ENCODE measurements around the gene SLC22A5. TPM values are rescaled to one million over a fixed set of nuclear protein-coding genes. Genes with fewer than 3 reads are reported as not detected.

SLC22A5 gene
- total and polyA plus RNA-seq, 2 donors = 6.4 to 9.3 TPM

GRCh38 chr5:132354381-132355139 lies 14.9 kb upstream of the SLC22A5 start:
- WGBS = 91% methylated on average over 1 of the region's 1 CpG
- no peak overlapping the region for H3K27ac ChIP-seq (ENCODE audit: low read depth)
- H3K4me1 ChIP-seq (ENCODE audit: insufficient read depth) = no peaks in the 10 kb centered on the region
- H3K4me3 ChIP-seq (ENCODE audit: low read depth, low read length) = no peak overlapping the region
- no peaks in the 10 kb centered on the region for H3K36me3 ChIP-seq (ENCODE audit: insufficient read depth)
- DNase-seq (ENCODE audit: extremely low spot score) = no peak

- Histone ChIP-seq H3K4me1 (ENCODE audit: insufficient read depth) (no peaks in the 10 kb centered on the region), H3K4me3 (ENCODE audit: low read depth, low read length) (no peak overlapping the region), H3K27ac (ENCODE audit: low read depth) (no peak overlapping the region), H3K36me3 (ENCODE audit: insufficient read depth) (no peaks in the 10 kb centered on the region)
- 99% methylated on average over 3 of the region's 3 CpGs for WGBS
- DNase-seq (ENCODE audit: extremely low spot score) = no peak
These were observed 14.3 kb upstream of the SLC22A5 start for GRCh38 chr5:132355140-132355765.

GRCh38 chr5:132358775-132359174 lies 10.7 kb upstream of the SLC22A5 start:
- no peaks in the 10 kb centered on the region for H3K36me3 ChIP-seq (ENCODE audit: insufficient read depth)
- no peak for DNase-seq (ENCODE audit: extremely low spot score)
- WGBS = 92% methylated on average over 1 of the region's 1 CpG

GRCh38 chr5:132362086-132362485 lies 7.4 kb upstream of the SLC22A5 start:
- no peak for DNase-seq (ENCODE audit: extremely low spot score)
- Histone ChIP-seq H3K36me3 (ENCODE audit: insufficient read depth) (no peaks in the 10 kb centered on the region), H3K27ac (ENCODE audit: low read depth) (no peak overlapping the region), H3K4me1 (ENCODE audit: insufficient read depth) (no peaks in the 10 kb centered on the region), H3K4me3 (ENCODE audit: low read depth, low read length) (no peak overlapping the region)
- WGBS = 100% methylated on average over 2 of the region's 2 CpGs

More at GRCh38 chr5:132358775-132359174, 10.7 kb upstream of the SLC22A5 start:
- Histone ChIP-seq H3K4me3 (ENCODE audit: low read depth, low read length) (no peak overlapping the region), H3K4me1 (ENCODE audit: insufficient read depth) (no peaks in the 10 kb centered on the region), H3K27ac (ENCODE audit: low read depth) (no peak overlapping the region)

GRCh38 chr5:132363431-132364112 lies 5.9 kb upstream of the SLC22A5 start:
- WGBS = 62% methylated on average over 7 of the region's 7 CpGs
- no peak overlapping the region for H3K27ac ChIP-seq (ENCODE audit: low read depth)

GRCh38 chr5:132364319-132364718 lies 5.2 kb upstream of the SLC22A5 start:
- H3K27ac ChIP-seq (ENCODE audit: low read depth) = no peak overlapping the region
- DNase-seq (ENCODE audit: extremely low spot score) = no peak
- no peaks in the 10 kb centered on the region for H3K4me1 ChIP-seq (ENCODE audit: insufficient read depth)
- WGBS = 51% methylated on average over 1 of the region's 1 CpG
- H3K36me3 ChIP-seq (ENCODE audit: insufficient read depth) = no peaks in the 10 kb centered on the region
- H3K4me3 ChIP-seq (ENCODE audit: low read depth, low read length) = no peak overlapping the region

More at GRCh38 chr5:132363431-132364112, 5.9 kb upstream of the SLC22A5 start:
- no peak overlapping the region for H3K4me3 ChIP-seq (ENCODE audit: low read depth, low read length)
- no peak for DNase-seq (ENCODE audit: extremely low spot score)
- H3K4me1 ChIP-seq (ENCODE audit: insufficient read depth) = no peaks in the 10 kb centered on the region
- no peaks in the 10 kb centered on the region for H3K36me3 ChIP-seq (ENCODE audit: insufficient read depth)

GRCh38 chr5:132365213-132365612 lies 4.3 kb upstream of the SLC22A5 start:
- no peaks in the 10 kb centered on the region for H3K4me1 ChIP-seq (ENCODE audit: insufficient read depth)
- WGBS = 56% methylated on average over 6 of the region's 6 CpGs
- H3K4me3 ChIP-seq (ENCODE audit: low read depth, low read length) = no peak overlapping the region
- no peaks in the 10 kb centered on the region for H3K36me3 ChIP-seq (ENCODE audit: insufficient read depth)
- DNase-seq (ENCODE audit: extremely low spot score) = no peak
- H3K27ac ChIP-seq (ENCODE audit: low read depth) = no peak overlapping the region

GRCh38 chr5:132368186-132368585 lies 1.3 kb upstream of the SLC22A5 start:
- DNase-seq (ENCODE audit: extremely low spot score) = no peak
- Histone ChIP-seq H3K36me3 (ENCODE audit: insufficient read depth) (no peaks in the 10 kb centered on the region), H3K27ac (ENCODE audit: low read depth) (no peak overlapping the region), H3K4me1 (ENCODE audit: insufficient read depth) (no peaks in the 10 kb centered on the region), H3K4me3 (ENCODE audit: low read depth, low read length) (no peak overlapping the region)
- 88% methylated on average over 4 of the region's 4 CpGs for WGBS

- Histone ChIP-seq H3K36me3 (ENCODE audit: insufficient read depth) (no peaks in the 10 kb centered on the region), H3K4me3 (ENCODE audit: low read depth, low read length) (peak overlapping the region; percentile 82), H3K27ac (ENCODE audit: low read depth) (peak overlapping the region; percentile 58), H3K4me1 (ENCODE audit: insufficient read depth) (no peaks in the 10 kb centered on the region)
- 14% methylated on average over 9 of the region's 9 CpGs for WGBS
- no peak for DNase-seq (ENCODE audit: extremely low spot score)
These were observed 470 bp upstream of the SLC22A5 start for GRCh38 chr5:132369007-132369473.

GRCh38 chr5:132370181-132370970 lies 866 bp downstream of the SLC22A5 start:
- WGBS = 21% methylated on average over 34 of the region's 34 CpGs
- no peak for DNase-seq (ENCODE audit: extremely low spot score)
- H3K4me3 ChIP-seq (ENCODE audit: low read depth, low read length) = peak overlapping the region; percentile 82
- H3K27ac ChIP-seq (ENCODE audit: low read depth) = peak overlapping the region; percentile 58
- H3K4me1 ChIP-seq (ENCODE audit: insufficient read depth) = no peaks in the 10 kb centered on the region
- H3K36me3 ChIP-seq (ENCODE audit: insufficient read depth) = no peaks in the 10 kb centered on the region

- Histone ChIP-seq H3K4me1 (ENCODE audit: insufficient read depth) (no peaks in the 10 kb centered on the region), H3K4me3 (ENCODE audit: low read depth, low read length) (no peak overlapping the region), H3K27ac (ENCODE audit: low read depth) (no peak overlapping the region), H3K36me3 (ENCODE audit: insufficient read depth) (no peaks in the 10 kb centered on the region)
- 88% methylated on average over 19 of the region's 19 CpGs for WGBS
- no peak for DNase-seq (ENCODE audit: extremely low spot score)
These were observed 1.6 kb downstream of the SLC22A5 start for GRCh38 chr5:132370971-132371602.

- WGBS = 85% methylated on average over 5 of the region's 5 CpGs
- Histone ChIP-seq H3K4me3 (ENCODE audit: low read depth, low read length) (no peak overlapping the region), H3K36me3 (ENCODE audit: insufficient read depth) (no peaks in the 10 kb centered on the region), H3K4me1 (ENCODE audit: insufficient read depth) (no peaks in the 10 kb centered on the region), H3K27ac (ENCODE audit: low read depth) (no peak overlapping the region)
- no peak for DNase-seq (ENCODE audit: extremely low spot score)
These were observed 2.1 kb downstream of the SLC22A5 start for GRCh38 chr5:132371603-132371994.

- Histone ChIP-seq H3K4me3 (ENCODE audit: low read depth, low read length) (no peak overlapping the region), H3K36me3 (ENCODE audit: insufficient read depth) (no peaks in the 10 kb centered on the region), H3K27ac (ENCODE audit: low read depth) (no peak overlapping the region), H3K4me1 (ENCODE audit: insufficient read depth) (no peaks in the 10 kb centered on the region)
- WGBS = 77% methylated on average over 2 of the region's 2 CpGs
- DNase-seq (ENCODE audit: extremely low spot score) = no peak
These were observed 2.6 kb downstream of the SLC22A5 start for GRCh38 chr5:132372127-132372526.

Measured in urinary bladder (tissue), 4 donors.